Measurements from ENCODE around the gene RNF8.
"Not testable (repeated sequence)": the region's sequence is repeated elsewhere in the genome, so short reads cannot be mapped to it uniquely, and the experiment has no call there.

Gene RNF8

DNA sequence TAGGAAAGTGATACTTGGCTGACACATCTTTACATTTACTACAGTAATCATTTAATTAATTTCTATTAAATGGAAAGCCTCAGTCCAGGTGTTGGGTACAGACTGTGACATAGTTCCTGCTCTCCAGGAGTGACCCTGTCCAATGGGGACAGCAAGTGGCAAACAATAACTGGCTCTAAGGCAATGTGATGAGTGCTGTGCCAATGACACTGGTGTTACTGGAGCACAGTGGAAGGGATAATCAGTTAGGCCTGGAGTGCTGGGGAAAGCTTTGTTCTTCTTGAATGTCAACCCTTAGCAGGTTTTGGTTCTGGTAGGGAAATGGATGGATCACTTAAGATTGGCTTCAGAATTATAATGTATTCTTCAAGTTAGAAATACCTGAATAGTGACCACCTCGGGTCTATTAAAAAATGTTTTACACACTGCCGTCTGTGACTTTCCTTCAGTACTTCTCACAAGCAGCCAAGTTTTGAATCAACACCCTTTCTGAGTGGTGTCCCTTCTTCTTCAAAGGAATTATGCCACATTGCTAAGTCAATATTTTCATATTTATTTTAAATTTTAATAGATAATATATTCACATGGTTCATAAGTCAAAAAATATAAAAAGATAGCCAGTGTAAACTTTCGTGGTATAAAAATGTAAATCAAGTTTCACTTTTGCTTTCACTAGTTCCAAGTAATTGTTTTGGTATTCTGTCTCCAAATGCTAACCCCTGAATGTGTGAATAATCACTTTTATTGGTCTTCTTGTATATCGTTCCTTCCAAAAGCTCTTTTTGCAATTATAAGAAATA lies 88.8 kb downstream of the RNF8 start:
- Histone ChIP-seq H4K20me1 (peaks cover 0 to 21% (median 0%) of the 10 kb centered on the region in 11 experiments; a peak in 3 of 22 replicates), H3K27me3 (no peaks in the 10 kb centered on the region), H3K36me3 (peaks cover 72 to 90% (median 83%) of the 10 kb centered on the region in 11 experiments), H3K4me3 (peak overlapping the region in 6 of 10 experiments; percentile 12 to 42 (median 26); a peak in 6 of 20 replicates), H3K9me3 (replicated peaks in 1 of 11) (no peaks in the 10 kb centered on the region), H3K27ac (peak overlapping the region in 10 of 11 experiments; percentile 2 to 72 (median 50); a peak in 16 of 22 replicates), H3K9ac (peak overlapping the region; percentile 41 to 76 (median 63)), H3K4me2 (peak overlapping the region; percentile 53 to 85 (median 72)), H3K4me1 (peaks cover 6 to 16% (median 12%) of the 10 kb centered on the region in 10 experiments; a peak in 18 of 20 replicates)
- no peak for TF ChIP-seq Cebpa-rat (IDR thresholded peaks at IDR 0.05)

DNA sequence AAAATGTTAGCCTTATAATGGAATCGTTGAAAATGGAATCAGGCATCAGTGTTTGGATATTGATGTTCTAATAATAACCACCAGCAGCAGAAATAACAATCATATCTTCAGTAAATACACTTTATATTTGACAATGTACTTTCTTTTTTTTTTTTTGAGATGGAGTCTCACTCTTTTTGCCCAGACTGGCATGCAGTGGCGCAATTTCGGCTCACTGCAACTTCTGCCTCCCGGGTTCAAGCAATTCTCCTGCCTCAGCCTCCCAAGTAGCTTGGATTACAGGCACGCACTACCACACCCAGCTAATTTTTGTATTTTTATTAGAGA lies 89.4 kb downstream of the RNF8 start:
- Histone ChIP-seq H4K20me1 (peaks cover 0 to 18% (median 0%) of the 10 kb centered on the region in 11 experiments; a peak in 3 of 22 replicates), H3K4me2 (peak overlapping the region; percentile 53 to 85 (median 72); a peak in 20 of 22 replicates)

More for the DNA sequence above, 89.4 kb downstream of the RNF8 start:
- Histone ChIP-seq H3K27ac (peak overlapping the region in 4 of 11 experiments; percentile 48 to 72 (median 56); a peak in 9 of 22 replicates), H3K4me3 (peak overlapping the region in 5 of 10 experiments; percentile 12 to 36 (median 22); a peak in 5 of 20 replicates), H3K9ac (peak overlapping the region in 6 of 11 experiments; percentile 41 to 76 (median 60); a peak in 9 of 22 replicates), H3K36me3 (peaks cover 72 to 90% (median 83%) of the 10 kb centered on the region in 11 experiments), H3K4me1 (peaks cover 6 to 16% (median 12%) of the 10 kb centered on the region in 10 experiments; a peak in 18 of 20 replicates)
- H3K27me3 ChIP-seq; H3K9me3 ChIP-seq (replicated peaks in 1 of 11): not testable (repeated sequence)

All from BLaER1 treated with 17β-estradiol and CSF1 and Interleukin-3, amounts not matched to agents 10 nM and 100 nM (cell line).